Esophagus muscularis mucosa (tissue), 4 donors: ENCODE results near the gene FERMT1. TPM values are rescaled to one million over a fixed set of nuclear protein-coding genes. Genes with fewer than 3 reads are reported as not detected.

Experiments used
- DNase-seq: peaks from one replicate; pipeline ENCODE4 v3.0.0-alpha.2; 2017; ENCODE audit errors: extremely low spot score
- H3K27ac ChIP-seq, 4 donors: fragments of 200-600 bp; sonication (generic); replicated peaks in 1 of 4; 1 replicate in 3 of 4; 2 replicates in 1 of 4; pipeline ENCODE4 v1.5.1; 2016 to 2019; ENCODE audit warnings: mild to moderate bottlenecking in 1 of 4
- H3K27me3 ChIP-seq, 4 donors: fragments of 200-600 bp; sonication (generic); one replicate each; pipeline versions ENCODE4 v1.5.1 to v1.6.0; 2016 to 2019
- H3K36me3 ChIP-seq, 4 donors: fragments of 200-600 bp; sonication (generic); one replicate each; pipeline ENCODE4 v1.5.1; 2016 to 2019
- H3K4me1 ChIP-seq, 4 donors: fragments of 200-600 bp; sonication (generic); one replicate each; pipeline ENCODE4 v1.5.1; 2016 to 2019
- H3K4me3 ChIP-seq, 4 donors: fragments of 200-600 bp; sonication (generic); 1 replicate in 2 of 4; 2 replicates in 2 of 4; pipeline ENCODE4 v1.5.1; 2016 to 2019; ENCODE audit warnings: mild to moderate bottlenecking in 4 of 4, moderate library complexity in 1 of 4
- H3K9me3 ChIP-seq, 4 donors: fragments of 200-600 bp; sonication (generic); 1 replicate in 3 of 4; 2 replicates in 1 of 4; pipeline ENCODE4 v1.5.1; 2016 to 2019
- EP300 ChIP-seq: sonication (generic); formaldehyde crosslinking; IDR thresholded peaks from one replicate; pipeline ENCODE4 v1.6.1; 2017; ENCODE audit warnings: antibody characterized with exemption
- POLR2A ChIP-seq: fragments of 450-650 bp; IDR thresholded peaks from one replicate; pipeline ENCODE4 v1.6.1; 2017; ENCODE audit warnings: antibody characterized with exemption, moderate library complexity, mild to moderate bottlenecking, low read depth
- POLR2AphosphoS5 ChIP-seq, 2 donors: sonication (generic); formaldehyde crosslinking; IDR thresholded peaks; one replicate each; pipeline ENCODE4 v1.6.1; 2017; ENCODE audit warnings: antibody characterized with exemption in 2 of 2
- WGBS: methylation state at CpG from one replicate; pipeline ENCODE4 v1.1.5; 2018; 5-methylcytosine and 5-hydroxymethylcytosine counted together
- intact Hi-C: fragments of 100-400 bp; cut with DNase I; formaldehyde crosslinking; loops from one replicate; pipeline ENCODE4 v1.15.1; 2023
- total RNA-seq, 4 donors: library from RNA; depleted of rRNA; stranded (reverse); fragments of >200 nt; gene quantifications; one replicate each; pipeline versions ENCODE4 v1.1.0 to v1.2.1, GENCODE V29; 2016
- TF ChIP-seq, protein P1 (sequence below), 3 experiments: fragments of 200-600 bp in 2 of 3; fragments of 450-650 bp in 1 of 3; sonication (generic) in 2 of 3; IDR thresholded peaks; one replicate each; pipeline ENCODE4 v1.5.1; 2017 to 2019; ENCODE audit warnings: antibody characterized with exemption in 3 of 3, mild to moderate bottlenecking in 2 of 3, moderate library complexity in 1 of 3

The FERMT1 gene
- total RNA-seq, 4 donors from 2014 or later = 0.32 to 0.42 (median 0.34) TPM

DNA sequence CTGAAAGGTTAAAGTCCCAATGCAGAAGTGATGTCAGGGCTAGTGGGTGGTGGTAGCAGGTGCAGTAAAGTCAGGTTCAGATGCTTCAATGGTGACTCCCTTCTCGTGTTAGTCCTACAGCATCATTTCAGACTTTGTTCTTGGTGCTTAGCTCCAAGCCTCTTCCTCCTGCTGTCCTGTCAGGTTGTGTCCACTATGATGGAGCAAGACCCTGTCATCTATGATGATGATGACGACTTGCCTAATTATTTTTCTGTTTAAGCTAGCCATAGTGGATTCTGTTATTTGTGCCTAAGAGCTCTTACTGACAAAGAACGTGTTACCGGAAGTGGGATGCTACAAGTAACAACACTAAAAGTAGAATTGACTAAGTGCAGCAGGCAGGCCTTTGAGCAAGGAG lies 5.0 kb upstream of the FERMT1 start:
- no peak overlapping the region for H3K27ac ChIP-seq

DNA sequence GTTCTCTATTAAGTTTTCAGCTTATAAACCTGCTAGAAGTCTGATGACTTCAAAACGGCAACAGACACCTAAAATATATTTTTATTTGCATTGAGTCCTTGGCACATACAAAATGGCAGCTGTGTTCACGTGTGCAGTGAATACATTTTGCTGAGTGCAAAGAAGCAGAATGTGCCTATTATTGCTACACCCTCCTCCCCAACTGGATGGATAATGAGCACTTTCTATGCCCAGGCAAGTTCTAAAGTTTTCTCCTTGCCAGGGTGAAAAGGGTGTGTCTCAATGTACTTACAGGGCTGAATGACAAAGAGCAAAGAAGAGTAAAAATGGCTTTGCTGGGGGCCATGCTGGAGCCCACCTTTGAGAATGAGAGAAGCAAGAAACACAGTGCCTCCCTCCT lies 4.0 kb upstream of the FERMT1 start:
- Histone ChIP-seq H3K9me3 (no peaks in the 10 kb centered on the region), H3K27me3 (peaks cover 0 to 20% (median 2%) of the 10 kb centered on the region in 4 donors), H3K4me3 (no peak overlapping the region), H3K36me3 (no peaks in the 10 kb centered on the region), H3K27ac (no peak overlapping the region), H3K4me1 (peaks cover 8 to 19% (median 16%) of the 10 kb centered on the region in 4 donors)
- TF ChIP-seq EP300 (no peak), POLR2AphosphoS5 (IDR thresholded peaks at IDR 0.05) (no peak)
- intact Hi-C loops = no loop called here
- WGBS = 55% methylated on average over 2 of the region's 2 CpGs
- DNase-seq = peak; percentile 70

More for the DNA sequence above, 5.0 kb upstream of the FERMT1 start:
- Histone ChIP-seq H3K36me3 (no peaks in the 10 kb centered on the region), H3K4me1 (peaks cover 6 to 9% (median 7%) of the 10 kb centered on the region in 4 donors), H3K4me3 (no peak overlapping the region), H3K9me3 (no peaks in the 10 kb centered on the region), H3K27me3 (peaks cover 0 to 15% (median 2%) of the 10 kb centered on the region in 4 donors)
- no peak for TF ChIP-seq POLR2A
- intact Hi-C loops = no loop called here
- peak; percentile 57 for DNase-seq
- WGBS = 88% methylated on average over 4 of the region's 4 CpGs

DNA sequence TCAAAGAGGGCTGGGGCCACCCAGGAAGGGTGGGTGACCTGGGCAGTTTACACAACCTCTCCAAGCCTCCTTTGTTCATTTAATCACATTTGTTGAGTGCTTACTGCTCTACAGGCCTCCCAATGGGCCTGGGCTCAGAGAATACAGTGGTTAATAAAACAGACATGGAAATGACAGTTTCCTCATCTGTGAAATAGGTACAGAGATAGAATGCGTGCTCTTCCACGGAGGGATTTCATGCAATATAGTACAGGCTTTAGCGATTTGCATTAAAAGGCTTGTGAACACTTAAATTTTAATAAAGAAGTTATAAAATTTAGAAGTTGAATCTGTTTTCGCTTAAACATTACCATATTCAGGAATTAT lies 802 bp upstream of the FERMT1 start:
- Histone ChIP-seq H3K27me3 (peaks cover 0 to 30% (median 2%) of the 10 kb centered on the region in 4 donors), H3K4me3 (peak overlapping the region; percentile 47 to 62 (median 54)), H3K4me1 (peaks cover 8 to 19% (median 17%) of the 10 kb centered on the region in 4 donors), H3K36me3 (no peaks in the 10 kb centered on the region), H3K27ac (no peak overlapping the region), H3K9me3 (no peaks in the 10 kb centered on the region)
- WGBS = 91% methylated on average over 4 of the region's 4 CpGs
- DNase-seq = no peak
- TF ChIP-seq POLR2A (no peak), EP300 (no peak), POLR2AphosphoS5 (IDR thresholded peaks at IDR 0.05) (no peak)
- TF ChIP-seq, protein P1, sequence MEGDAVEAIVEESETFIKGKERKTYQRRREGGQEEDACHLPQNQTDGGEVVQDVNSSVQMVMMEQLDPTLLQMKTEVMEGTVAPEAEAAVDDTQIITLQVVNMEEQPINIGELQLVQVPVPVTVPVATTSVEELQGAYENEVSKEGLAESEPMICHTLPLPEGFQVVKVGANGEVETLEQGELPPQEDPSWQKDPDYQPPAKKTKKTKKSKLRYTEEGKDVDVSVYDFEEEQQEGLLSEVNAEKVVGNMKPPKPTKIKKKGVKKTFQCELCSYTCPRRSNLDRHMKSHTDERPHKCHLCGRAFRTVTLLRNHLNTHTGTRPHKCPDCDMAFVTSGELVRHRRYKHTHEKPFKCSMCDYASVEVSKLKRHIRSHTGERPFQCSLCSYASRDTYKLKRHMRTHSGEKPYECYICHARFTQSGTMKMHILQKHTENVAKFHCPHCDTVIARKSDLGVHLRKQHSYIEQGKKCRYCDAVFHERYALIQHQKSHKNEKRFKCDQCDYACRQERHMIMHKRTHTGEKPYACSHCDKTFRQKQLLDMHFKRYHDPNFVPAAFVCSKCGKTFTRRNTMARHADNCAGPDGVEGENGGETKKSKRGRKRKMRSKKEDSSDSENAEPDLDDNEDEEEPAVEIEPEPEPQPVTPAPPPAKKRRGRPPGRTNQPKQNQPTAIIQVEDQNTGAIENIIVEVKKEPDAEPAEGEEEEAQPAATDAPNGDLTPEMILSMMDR (IDR thresholded peaks at IDR 0.05) = no peak
- intact Hi-C loops = no loop called here

DNA sequence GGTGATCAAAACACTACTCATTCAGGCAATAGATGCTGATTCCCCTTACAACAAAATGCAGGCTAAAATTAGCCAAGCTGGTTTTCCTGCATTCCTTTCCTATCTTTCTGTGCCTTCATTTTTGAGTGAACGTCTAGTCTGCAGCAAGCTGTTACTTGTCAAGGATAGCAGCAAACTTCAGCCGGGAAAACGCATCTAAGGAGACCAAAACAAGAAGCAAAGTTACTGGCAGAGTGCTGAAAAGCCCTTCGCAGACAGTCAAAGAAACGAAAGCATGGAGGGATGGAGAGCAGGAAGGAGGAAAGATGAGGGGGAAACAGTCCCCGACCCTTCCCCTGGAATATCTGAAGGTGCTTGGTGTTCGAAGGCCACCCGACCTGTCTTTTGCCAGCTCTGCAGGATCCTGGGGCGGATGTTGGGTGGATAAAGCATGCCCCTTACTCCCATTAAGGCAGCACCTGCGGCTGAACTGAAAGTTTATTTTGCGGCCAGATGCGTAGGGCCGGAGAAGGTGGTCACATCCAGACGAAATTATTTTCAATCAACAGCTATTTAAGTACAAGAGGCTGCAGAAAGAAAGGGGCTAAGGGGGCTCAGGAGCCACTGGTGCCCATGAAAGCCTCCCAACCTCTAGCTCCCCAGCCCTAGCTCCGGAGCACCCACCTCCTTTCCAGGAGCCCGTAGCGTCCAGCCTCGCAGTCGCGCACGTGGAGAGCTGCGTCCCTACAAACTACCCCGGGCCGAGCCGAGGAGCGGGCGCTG lies 538 bp downstream of the FERMT1 start:
- intact Hi-C loops = no loop called here
- Histone ChIP-seq H3K9me3 (no peaks in the 10 kb centered on the region), H3K36me3 (no peaks in the 10 kb centered on the region), H3K4me1 (peaks cover 8 to 19% (median 17%) of the 10 kb centered on the region in 4 donors), H3K4me3 (peak overlapping the region; percentile 47 to 62 (median 54)), H3K27ac (peak overlapping the region in 1 of 4 donors; percentile 1), H3K27me3 (peaks cover 0 to 30% (median 2%) of the 10 kb centered on the region in 4 donors)
- 7% methylated on average over 14 of the region's 27 CpGs for WGBS
- TF ChIP-seq POLR2A = no peak
- TF ChIP-seq EP300 = no peak
- TF ChIP-seq, protein P1 (IDR thresholded peaks at IDR 0.05) = no peak
- no peak for TF ChIP-seq POLR2AphosphoS5 (IDR thresholded peaks at IDR 0.05)
- peak; percentile 89 for DNase-seq

DNA sequence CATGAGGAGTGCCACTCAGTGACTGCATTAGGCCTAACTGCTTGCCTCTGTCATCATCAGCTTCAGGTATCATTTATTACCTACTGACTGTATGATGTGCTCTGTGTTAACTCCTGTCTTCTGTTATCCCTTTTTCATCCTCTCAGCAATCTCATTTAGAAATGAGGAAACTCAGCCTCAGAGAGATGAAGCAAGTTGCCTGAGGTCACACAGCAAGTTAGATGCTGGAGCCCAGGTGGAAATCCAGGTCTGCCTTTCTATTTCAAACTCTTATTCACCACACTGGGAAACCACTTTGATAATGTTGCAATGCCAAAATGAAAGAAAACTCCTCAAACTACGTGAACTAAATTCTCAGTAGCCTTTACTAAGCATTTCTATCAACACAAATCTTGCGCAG lies 1.3 kb downstream of the FERMT1 start:
- 89% methylated on average over 2 of the region's 2 CpGs for WGBS

More for the DNA sequence above, 1.3 kb downstream of the FERMT1 start:
- no peak overlapping the region for H3K4me3 ChIP-seq
- peaks cover 8 to 19% (median 17%) of the 10 kb centered on the region in 4 donors for H3K4me1 ChIP-seq
- no peaks in the 10 kb centered on the region for H3K36me3 ChIP-seq
- H3K27me3 ChIP-seq = peaks cover 0 to 30% (median 2%) of the 10 kb centered on the region in 4 donors
- TF ChIP-seq POLR2A (no peak), EP300 (no peak), POLR2AphosphoS5 (IDR thresholded peaks at IDR 0.05) (no peak)
- TF ChIP-seq, protein P1 (IDR thresholded peaks at IDR 0.05) = no peak
- peak; percentile 26 for DNase-seq
- H3K9me3 ChIP-seq = no peaks in the 10 kb centered on the region
- intact Hi-C loops = no loop called here
- no peak overlapping the region for H3K27ac ChIP-seq
